ENCODE data around the gene ALG8.

The ALG8 gene

GRCh38 chr11:78065203-78065602, 74.2 kb downstream of the ALG8 start:
- Histone ChIP-seq H3K4me2 (no peak overlapping the region; the same call in 1 of the 2 replicates), H3K27me3 (ENCODE audit: insufficient read depth, low read depth) (no peaks in the 10 kb centered on the region), H3K9ac (no peak overlapping the region), H4K20me1 (ENCODE audit: insufficient read depth) (no peaks in the 10 kb centered on the region), H3K36me3 (ENCODE audit: insufficient read depth) (peaks cover 9% of the 10 kb centered on the region; the same call in 1 of the 2 replicates), H3K4me3 (IDR thresholded peaks at IDR 0.05; ENCODE audit: insufficient read depth, low read depth, low read length) (no peak overlapping the region), H2AFZ (ENCODE audit: low read depth) (no peak overlapping the region), H3K4me1 (ENCODE audit: low read depth, poor library complexity, severe bottlenecking) (peaks cover 14% of the 10 kb centered on the region), H3K79me2 (ENCODE audit: insufficient read depth, low read depth) (no peaks in the 10 kb centered on the region), H3K27ac (no peak overlapping the region)
- TF ChIP-seq, protein P1, sequence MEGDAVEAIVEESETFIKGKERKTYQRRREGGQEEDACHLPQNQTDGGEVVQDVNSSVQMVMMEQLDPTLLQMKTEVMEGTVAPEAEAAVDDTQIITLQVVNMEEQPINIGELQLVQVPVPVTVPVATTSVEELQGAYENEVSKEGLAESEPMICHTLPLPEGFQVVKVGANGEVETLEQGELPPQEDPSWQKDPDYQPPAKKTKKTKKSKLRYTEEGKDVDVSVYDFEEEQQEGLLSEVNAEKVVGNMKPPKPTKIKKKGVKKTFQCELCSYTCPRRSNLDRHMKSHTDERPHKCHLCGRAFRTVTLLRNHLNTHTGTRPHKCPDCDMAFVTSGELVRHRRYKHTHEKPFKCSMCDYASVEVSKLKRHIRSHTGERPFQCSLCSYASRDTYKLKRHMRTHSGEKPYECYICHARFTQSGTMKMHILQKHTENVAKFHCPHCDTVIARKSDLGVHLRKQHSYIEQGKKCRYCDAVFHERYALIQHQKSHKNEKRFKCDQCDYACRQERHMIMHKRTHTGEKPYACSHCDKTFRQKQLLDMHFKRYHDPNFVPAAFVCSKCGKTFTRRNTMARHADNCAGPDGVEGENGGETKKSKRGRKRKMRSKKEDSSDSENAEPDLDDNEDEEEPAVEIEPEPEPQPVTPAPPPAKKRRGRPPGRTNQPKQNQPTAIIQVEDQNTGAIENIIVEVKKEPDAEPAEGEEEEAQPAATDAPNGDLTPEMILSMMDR (conservative IDR thresholded peaks at IDR 0.05; ENCODE audit: low read depth, low read length), result no peak

DNA sequence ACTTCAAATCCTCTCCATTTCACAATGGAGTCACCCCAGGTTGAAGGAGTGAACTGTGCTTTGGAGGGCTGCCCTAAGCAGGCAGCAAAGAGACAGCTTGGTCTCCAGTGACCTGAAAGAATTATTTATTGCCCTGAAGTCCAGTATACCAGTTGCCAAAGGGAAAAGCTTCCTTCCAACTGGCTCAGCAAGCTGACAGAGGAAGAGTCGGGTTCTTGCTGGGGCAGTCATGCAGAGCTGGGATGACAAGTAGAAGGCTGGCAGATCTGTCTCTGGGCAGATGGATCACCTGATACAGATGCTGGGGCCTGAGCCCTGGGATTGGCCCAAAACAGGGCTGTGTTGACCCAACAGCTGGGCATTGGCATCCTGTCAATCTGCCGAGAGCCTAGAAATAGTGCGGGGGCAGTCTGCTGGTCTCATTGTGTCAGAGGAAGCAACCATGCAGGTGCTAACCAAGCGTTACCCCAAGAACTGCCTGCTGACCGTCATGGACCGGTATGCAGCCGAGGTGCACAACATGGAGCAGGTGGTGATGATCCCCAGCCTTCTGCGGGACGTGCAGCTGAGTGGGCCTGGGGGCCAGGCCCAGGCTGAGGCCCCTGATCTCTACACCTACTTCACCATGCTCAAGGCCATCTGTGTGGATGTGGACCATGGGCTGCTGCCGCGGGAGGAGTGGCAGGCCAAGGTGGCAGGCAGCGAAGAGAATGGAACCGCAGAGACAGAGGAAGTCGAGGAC, 75.8 kb downstream of the ALG8 start, which contains the start of gene THRSP:
Gene THRSP (plus strand): TSS at position 422 of the 742 bp plus-strand sequence. CDS start 21 bp downstream, at position 443.
- no peak within 1 kb of the TSS for H3K4me2 ChIP-seq
- peaks cover 14% of the 10 kb centered on the region for H3K4me1 ChIP-seq (ENCODE audit: low read depth, poor library complexity, severe bottlenecking)
- no peaks in the 10 kb centered on the region for H3K79me2 ChIP-seq (ENCODE audit: insufficient read depth, low read depth)
- H2AFZ ChIP-seq (ENCODE audit: low read depth), result no peak within 1 kb of the TSS
- no peaks in the 10 kb centered on the region for H3K27me3 ChIP-seq (ENCODE audit: insufficient read depth, low read depth)
- H3K9ac ChIP-seq, result no peak within 1 kb of the TSS
- TF ChIP-seq, protein P1 (conservative IDR thresholded peaks at IDR 0.05; ENCODE audit: low read depth, low read length), result no peak
- H4K20me1 ChIP-seq (ENCODE audit: insufficient read depth), result no peaks in the 10 kb centered on the region
- H3K36me3 ChIP-seq (ENCODE audit: insufficient read depth), result no peaks in the 10 kb centered on the region
- no peak within 1 kb of the TSS for H3K27ac ChIP-seq
- H3K4me3 ChIP-seq (IDR thresholded peaks at IDR 0.05; ENCODE audit: insufficient read depth, low read depth, low read length), result no peak within 1 kb of the TSS

DNA sequence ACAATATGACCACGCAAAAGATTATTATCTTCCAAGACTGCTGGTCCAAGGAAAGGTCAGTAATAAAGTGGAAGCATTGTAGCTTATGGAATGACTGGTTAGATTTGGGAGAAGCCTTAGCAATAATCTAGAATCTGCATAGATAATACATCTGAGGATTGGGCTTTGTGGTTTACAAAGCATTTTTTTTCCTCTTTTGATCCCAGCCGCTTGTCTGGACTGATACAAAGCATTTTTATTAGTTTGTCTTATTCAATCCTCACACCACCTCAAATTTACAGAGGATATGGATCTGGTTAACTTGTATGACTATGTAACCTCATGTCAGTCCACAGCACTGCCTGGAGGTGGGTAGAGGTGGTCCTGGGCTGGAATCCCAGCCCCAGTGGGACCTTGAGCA, 76.8 kb downstream of the ALG8 start:
- H2AFZ ChIP-seq (ENCODE audit: low read depth), result no peak overlapping the region
- H3K27me3 ChIP-seq (ENCODE audit: insufficient read depth, low read depth), result no peaks in the 10 kb centered on the region
- H3K79me2 ChIP-seq (ENCODE audit: insufficient read depth, low read depth), result no peaks in the 10 kb centered on the region
- no peak overlapping the region for H3K4me3 ChIP-seq (IDR thresholded peaks at IDR 0.05; ENCODE audit: insufficient read depth, low read depth, low read length)
- H4K20me1 ChIP-seq (ENCODE audit: insufficient read depth), result no peaks in the 10 kb centered on the region
- H3K27ac ChIP-seq, result no peak overlapping the region
- H3K9ac ChIP-seq, result no peak overlapping the region
- no peak overlapping the region for H3K4me2 ChIP-seq
- H3K36me3 ChIP-seq (ENCODE audit: insufficient read depth), result no peaks in the 10 kb centered on the region
- TF ChIP-seq, protein P1 (conservative IDR thresholded peaks at IDR 0.05; ENCODE audit: low read depth, low read length), result no peak
- H3K4me1 ChIP-seq (ENCODE audit: low read depth, poor library complexity, severe bottlenecking), result peaks cover 14% of the 10 kb centered on the region

GRCh38 chr11:78061921-78062311, 77.5 kb downstream of the ALG8 start:
- Histone ChIP-seq H3K9ac (no peak overlapping the region), H3K27me3 (ENCODE audit: insufficient read depth, low read depth) (no peaks in the 10 kb centered on the region), H3K4me1 (ENCODE audit: low read depth, poor library complexity, severe bottlenecking) (peaks cover 14% of the 10 kb centered on the region), H4K20me1 (ENCODE audit: insufficient read depth) (no peaks in the 10 kb centered on the region), H3K79me2 (ENCODE audit: insufficient read depth, low read depth) (no peaks in the 10 kb centered on the region), H2AFZ (ENCODE audit: low read depth) (no peak overlapping the region), H3K4me3 (IDR thresholded peaks at IDR 0.05; ENCODE audit: insufficient read depth, low read depth, low read length) (no peak overlapping the region), H3K4me2 (no peak overlapping the region), H3K27ac (no peak overlapping the region), H3K36me3 (ENCODE audit: insufficient read depth) (no peaks in the 10 kb centered on the region)
- TF ChIP-seq, protein P1 (conservative IDR thresholded peaks at IDR 0.05; ENCODE audit: low read depth, low read length), result no peak

All from KMS-11 (cell line).